Neural cell (in vitro differentiated cells): ENCODE measurements around the gene AFAP1L1. TPM values are rescaled to one million over a fixed set of nuclear protein-coding genes. Genes with fewer than 3 reads are reported as not detected.

Experiments
- H2AFZ ChIP-seq: fragments of 200-600, 300-800 bp; sonication (generic), shearing (Covaris generic); 2 replicates; pipeline ENCODE4 v1.6.0; 2014; ENCODE audit warnings: low read depth, mild to moderate bottlenecking, antibody characterized with exemption, low read length, moderate library complexity
- H3F3A ChIP-seq: fragments of 200-600 bp; shearing (Covaris generic); 2 replicates; pipeline ENCODE4 v1.6.1; 2016; ENCODE audit warnings: mild to moderate bottlenecking, moderate library complexity, mixed read lengths, antibody characterized with exemption, low read length; ENCODE audit not compliant: insufficient read depth, poor library complexity, severe bottlenecking
- H3K27ac ChIP-seq: fragments of 200-600, 300-800 bp; sonication (generic), shearing (Covaris generic); 2 replicates; pipeline ENCODE4 v1.5.1; 2014; ENCODE audit warnings: mild to moderate bottlenecking, low read length, moderate library complexity
- H3K27me3 ChIP-seq: fragments of 300-800, 200-600 bp; sonication (generic), shearing (Covaris generic); 2 replicates; pipeline ENCODE4 v1.6.0; 2014; ENCODE audit warnings: mild to moderate bottlenecking, low read depth, low read length, moderate library complexity; ENCODE audit not compliant: insufficient read depth
- H3K36me3 ChIP-seq: fragments of 300-800, 200-600 bp; sonication (generic), shearing (Covaris generic); 2 replicates; pipeline ENCODE4 v1.5.1; 2014; ENCODE audit warnings: mild to moderate bottlenecking, antibody characterized with exemption, low read length, moderate library complexity; ENCODE audit not compliant: insufficient read depth
- H3K4me2 ChIP-seq: fragments of 300-800, 200-600 bp; sonication (generic), shearing (Covaris generic); 2 replicates; pipeline ENCODE4 v1.6.0; 2014; ENCODE audit warnings: mild to moderate bottlenecking, low read length
- H3K4me3 ChIP-seq: fragments of 300-800, 200-600 bp; sonication (generic), shearing (Covaris generic); 2 replicates; pipeline ENCODE4 v1.5.1; 2014; ENCODE audit warnings: mild to moderate bottlenecking, low read length, moderate library complexity
- H3K79me2 ChIP-seq: fragments of 200-600 bp; shearing (Covaris generic); replicated peaks from 2 replicates; pipeline ENCODE4 v1.6.0; 2014; ENCODE audit warnings: mild to moderate bottlenecking, low read length, moderate library complexity; ENCODE audit not compliant: insufficient read depth
- H3K9ac ChIP-seq: fragments of 300-800, 200-600 bp; sonication (generic), shearing (Covaris generic); 2 replicates; pipeline ENCODE4 v1.6.1; 2016; ENCODE audit warnings: mild to moderate bottlenecking, low read length, mixed read lengths
- H3K9me2 ChIP-seq: fragments of 200-600 bp; shearing (Covaris generic); 2 replicates; pipeline ENCODE4 v1.6.1; 2016; ENCODE audit warnings: mild to moderate bottlenecking, low read length, mixed read lengths; ENCODE audit not compliant: insufficient read depth
- H3K9me3 ChIP-seq: fragments of 200-600, 300-800 bp; sonication (generic), shearing (Covaris generic); 2 replicates; pipeline ENCODE4 v1.6.1; 2016; ENCODE audit warnings: mild to moderate bottlenecking, mixed run types, low read length, moderate library complexity, mixed read lengths
- H4K20me1 ChIP-seq: fragments of 200-600 bp; shearing (Covaris generic); 2 replicates; pipeline ENCODE4 v1.6.1; 2016; ENCODE audit warnings: mild to moderate bottlenecking, mixed run types; ENCODE audit not compliant: insufficient read depth
- EP300 ChIP-seq: fragments of 450-650 bp; conservative IDR thresholded peaks from 2 replicates; pipeline ENCODE4 v1.6.1; 2014; ENCODE audit warnings: antibody characterized with exemption, mild to moderate bottlenecking, moderate library complexity; ENCODE audit not compliant: poor library complexity, severe bottlenecking
- EZH2 ChIP-seq: fragments of 200-600, 300-800 bp; shearing (Covaris generic), sonication (generic); IDR thresholded peaks from 2 replicates; pipeline ENCODE4 v1.6.1; 2014; ENCODE audit warnings: antibody characterized with exemption, low read length, borderline replicate concordance, mild to moderate bottlenecking; ENCODE audit not compliant: insufficient read depth, poor library complexity, severe bottlenecking
- MXI1 ChIP-seq: fragments of 450-650 bp; conservative IDR thresholded peaks from 2 replicates; pipeline ENCODE4 v1.6.1; 2014; ENCODE audit warnings: antibody characterized with exemption, mild to moderate bottlenecking; ENCODE audit not compliant: poor library complexity, severe bottlenecking
- POLR2AphosphoS5 ChIP-seq: IDR thresholded peaks from 2 replicates; pipeline ENCODE4 v1.6.1; 2012
- RAD21 ChIP-seq: fragments of 450-650 bp; conservative IDR thresholded peaks from 2 replicates; pipeline ENCODE4 v1.6.1; 2014; ENCODE audit warnings: antibody characterized with exemption, mild to moderate bottlenecking, moderate library complexity
- SMC3 ChIP-seq: fragments of 450-650 bp; conservative IDR thresholded peaks from 2 replicates; pipeline ENCODE4 v1.6.1; 2014; ENCODE audit warnings: antibody characterized with exemption, mild to moderate bottlenecking, moderate library complexity; ENCODE audit not compliant: poor library complexity
- TAF1 ChIP-seq: IDR thresholded peaks from 2 replicates; pipeline ENCODE4 v1.6.1; 2012; ENCODE audit warnings: low read depth
- polyA plus RNA-seq: library from polyadenylated mRNA; depleted of rRNA; stranded (reverse); fragments of >200 nt; gene quantifications from 2 replicates; pipeline ENCODE4 v1.2.3, GENCODE V29; 2014
- TF ChIP-seq, protein P1 (sequence below): IDR thresholded peaks from 2 replicates; pipeline ENCODE4 v1.6.1; 2012; ENCODE audit warnings: borderline replicate concordance
- TF ChIP-seq, protein P2 (sequence below): fragments of 450-650 bp; IDR thresholded peaks from 2 replicates; pipeline ENCODE4 v1.5.1; 2014; ENCODE audit warnings: antibody characterized with exemption, mild to moderate bottlenecking, moderate library complexity; ENCODE audit not compliant: poor library complexity, severe bottlenecking

Gene AFAP1L1
- polyA plus RNA-seq, 1 donor from 2014 or later = not detected

DNA sequence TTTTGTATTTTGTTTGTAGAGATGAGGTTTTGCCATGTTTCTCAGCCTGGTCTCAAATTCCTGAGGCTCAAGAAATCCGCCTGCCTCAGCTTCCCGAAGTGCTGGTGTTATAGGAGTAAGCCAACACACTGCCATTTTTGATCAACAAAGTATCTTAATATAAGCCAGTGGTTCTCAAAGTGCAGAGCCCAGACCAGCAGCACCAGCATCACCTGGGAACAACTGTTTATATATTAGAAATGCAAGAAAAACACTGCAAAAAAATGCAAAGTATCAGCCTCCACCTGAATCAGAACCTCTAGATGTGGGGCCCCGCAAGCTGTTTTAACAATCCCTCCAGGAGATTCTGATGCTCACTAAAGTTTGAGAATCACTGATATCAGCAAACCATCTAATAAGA lies 101.3 kb downstream of the AFAP1L1 start:
- H4K20me1 ChIP-seq = no peaks in the 10 kb centered on the region
- H2AFZ ChIP-seq = no peak overlapping the region
- no peaks in the 10 kb centered on the region for H3K9me3 ChIP-seq
- H3K27ac ChIP-seq = no peak overlapping the region
- TF ChIP-seq EP300 (no peak), TAF1 (no peak), MXI1 (no peak), POLR2AphosphoS5 (no peak), EZH2 (no peak), RAD21 (no peak), SMC3 (no peak)
- TF ChIP-seq, protein P1, sequence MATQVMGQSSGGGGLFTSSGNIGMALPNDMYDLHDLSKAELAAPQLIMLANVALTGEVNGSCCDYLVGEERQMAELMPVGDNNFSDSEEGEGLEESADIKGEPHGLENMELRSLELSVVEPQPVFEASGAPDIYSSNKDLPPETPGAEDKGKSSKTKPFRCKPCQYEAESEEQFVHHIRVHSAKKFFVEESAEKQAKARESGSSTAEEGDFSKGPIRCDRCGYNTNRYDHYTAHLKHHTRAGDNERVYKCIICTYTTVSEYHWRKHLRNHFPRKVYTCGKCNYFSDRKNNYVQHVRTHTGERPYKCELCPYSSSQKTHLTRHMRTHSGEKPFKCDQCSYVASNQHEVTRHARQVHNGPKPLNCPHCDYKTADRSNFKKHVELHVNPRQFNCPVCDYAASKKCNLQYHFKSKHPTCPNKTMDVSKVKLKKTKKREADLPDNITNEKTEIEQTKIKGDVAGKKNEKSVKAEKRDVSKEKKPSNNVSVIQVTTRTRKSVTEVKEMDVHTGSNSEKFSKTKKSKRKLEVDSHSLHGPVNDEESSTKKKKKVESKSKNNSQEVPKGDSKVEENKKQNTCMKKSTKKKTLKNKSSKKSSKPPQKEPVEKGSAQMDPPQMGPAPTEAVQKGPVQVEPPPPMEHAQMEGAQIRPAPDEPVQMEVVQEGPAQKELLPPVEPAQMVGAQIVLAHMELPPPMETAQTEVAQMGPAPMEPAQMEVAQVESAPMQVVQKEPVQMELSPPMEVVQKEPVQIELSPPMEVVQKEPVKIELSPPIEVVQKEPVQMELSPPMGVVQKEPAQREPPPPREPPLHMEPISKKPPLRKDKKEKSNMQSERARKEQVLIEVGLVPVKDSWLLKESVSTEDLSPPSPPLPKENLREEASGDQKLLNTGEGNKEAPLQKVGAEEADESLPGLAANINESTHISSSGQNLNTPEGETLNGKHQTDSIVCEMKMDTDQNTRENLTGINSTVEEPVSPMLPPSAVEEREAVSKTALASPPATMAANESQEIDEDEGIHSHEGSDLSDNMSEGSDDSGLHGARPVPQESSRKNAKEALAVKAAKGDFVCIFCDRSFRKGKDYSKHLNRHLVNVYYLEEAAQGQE = no peak
- TF ChIP-seq, protein P2, sequence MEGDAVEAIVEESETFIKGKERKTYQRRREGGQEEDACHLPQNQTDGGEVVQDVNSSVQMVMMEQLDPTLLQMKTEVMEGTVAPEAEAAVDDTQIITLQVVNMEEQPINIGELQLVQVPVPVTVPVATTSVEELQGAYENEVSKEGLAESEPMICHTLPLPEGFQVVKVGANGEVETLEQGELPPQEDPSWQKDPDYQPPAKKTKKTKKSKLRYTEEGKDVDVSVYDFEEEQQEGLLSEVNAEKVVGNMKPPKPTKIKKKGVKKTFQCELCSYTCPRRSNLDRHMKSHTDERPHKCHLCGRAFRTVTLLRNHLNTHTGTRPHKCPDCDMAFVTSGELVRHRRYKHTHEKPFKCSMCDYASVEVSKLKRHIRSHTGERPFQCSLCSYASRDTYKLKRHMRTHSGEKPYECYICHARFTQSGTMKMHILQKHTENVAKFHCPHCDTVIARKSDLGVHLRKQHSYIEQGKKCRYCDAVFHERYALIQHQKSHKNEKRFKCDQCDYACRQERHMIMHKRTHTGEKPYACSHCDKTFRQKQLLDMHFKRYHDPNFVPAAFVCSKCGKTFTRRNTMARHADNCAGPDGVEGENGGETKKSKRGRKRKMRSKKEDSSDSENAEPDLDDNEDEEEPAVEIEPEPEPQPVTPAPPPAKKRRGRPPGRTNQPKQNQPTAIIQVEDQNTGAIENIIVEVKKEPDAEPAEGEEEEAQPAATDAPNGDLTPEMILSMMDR = no peak
- H3K27me3 ChIP-seq = no peaks in the 10 kb centered on the region
- no peak overlapping the region for H3K9ac ChIP-seq
- no peak overlapping the region for H3K4me3 ChIP-seq
- no peaks in the 10 kb centered on the region for H3K9me2 ChIP-seq
- no peaks in the 10 kb centered on the region for H3F3A ChIP-seq
- no peaks in the 10 kb centered on the region for H3K36me3 ChIP-seq
- no peaks in the 10 kb centered on the region for H3K79me2 ChIP-seq
- no peak overlapping the region for H3K4me2 ChIP-seq

DNA sequence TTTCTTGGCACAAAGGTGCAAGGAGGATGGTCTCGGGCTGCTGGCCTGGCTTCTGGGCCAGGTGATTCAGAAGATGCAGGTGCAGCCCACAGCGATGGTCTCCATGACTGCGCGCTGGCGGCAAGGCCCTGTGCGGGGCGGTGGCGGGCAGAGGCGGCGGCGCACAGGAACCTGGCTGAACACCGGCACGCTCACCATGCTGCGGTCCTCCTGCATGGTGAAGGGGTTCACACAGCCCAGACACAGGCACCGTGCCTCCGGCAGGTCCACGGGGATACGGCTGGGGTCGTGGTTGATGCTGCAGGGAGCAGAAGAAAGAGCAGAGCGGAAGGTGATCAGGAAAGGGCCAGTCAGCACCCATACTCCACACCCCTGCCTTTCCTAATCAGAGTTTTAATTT lies 102.6 kb downstream of the AFAP1L1 start:
- Histone ChIP-seq H3K9me3 (no peaks in the 10 kb centered on the region), H3K27me3 (no peaks in the 10 kb centered on the region), H3K9ac (no peak overlapping the region), H3K4me2 (no peak overlapping the region), H3K27ac (no peak overlapping the region), H3K9me2 (no peaks in the 10 kb centered on the region), H3F3A (no peaks in the 10 kb centered on the region), H3K4me3 (no peak overlapping the region), H4K20me1 (no peaks in the 10 kb centered on the region), H3K79me2 (no peaks in the 10 kb centered on the region), H2AFZ (no peak overlapping the region), H3K36me3 (no peaks in the 10 kb centered on the region)
- no peak for TF ChIP-seq MXI1

DNA sequence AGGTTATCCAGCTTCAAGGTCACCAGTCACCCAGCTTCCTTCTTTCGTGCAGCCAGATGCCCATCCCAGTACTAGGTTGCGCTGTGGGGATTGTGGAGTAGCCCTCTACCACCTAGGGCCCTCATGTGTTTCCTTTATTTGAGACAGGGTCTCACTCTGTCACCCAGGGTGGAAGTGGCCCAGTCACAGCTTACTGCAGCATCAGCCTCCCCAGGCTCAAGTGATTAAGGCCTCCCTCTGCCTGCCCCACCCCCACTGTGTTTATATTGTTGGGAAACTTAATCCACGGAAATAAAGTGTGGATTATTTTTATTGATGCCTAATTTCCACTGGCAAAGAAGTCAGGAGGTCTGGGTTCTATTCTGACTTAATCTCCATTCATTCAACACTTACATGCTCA lies 103.1 kb downstream of the AFAP1L1 start:
- no peaks in the 10 kb centered on the region for H3K36me3 ChIP-seq

More for the DNA sequence above, 103.1 kb downstream of the AFAP1L1 start:
- Histone ChIP-seq H3F3A (no peaks in the 10 kb centered on the region), H3K79me2 (no peaks in the 10 kb centered on the region), H2AFZ (no peak overlapping the region), H3K9me3 (no peaks in the 10 kb centered on the region), H3K27me3 (no peaks in the 10 kb centered on the region), H3K4me2 (no peak overlapping the region), H3K9me2 (no peaks in the 10 kb centered on the region), H4K20me1 (no peaks in the 10 kb centered on the region), H3K9ac (no peak overlapping the region), H3K4me3 (no peak overlapping the region), H3K27ac (no peak overlapping the region)
- TF ChIP-seq, protein P2 = no peak
- no peak for TF ChIP-seq EZH2
- no peak for TF ChIP-seq TAF1
- TF ChIP-seq RAD21 = no peak
- TF ChIP-seq SMC3 = no peak
- TF ChIP-seq, protein P1 = no peak
- TF ChIP-seq MXI1 = no peak
- TF ChIP-seq EP300 = no peak
- TF ChIP-seq POLR2AphosphoS5 = no peak
